Body of pancreas (tissue), 4 donors: Measurements from ENCODE around the gene TCOF1. TPM values are rescaled to one million over a fixed set of nuclear protein-coding genes. Genes with fewer than 3 reads are reported as not detected.

Experiments used
- ATAC-seq: fragments of 150-250 bp; one replicate; pipeline ENCODE4 v1.9.1; 2016
- DNase-seq, 4 donors: peaks; one replicate each; pipeline ENCODE4 v3.0.0-alpha.2; 2019
- H3K27ac ChIP-seq, 4 donors: fragments of 200-600 bp; sonication (generic); 1 replicate in 3 of 4; 2 replicates in 1 of 4; pipeline versions ENCODE4 v1.5.1 to v1.6.1; 2016 to 2019; ENCODE audit warnings: mild to moderate bottlenecking in 1 of 4, mixed read lengths in 1 of 4, moderate library complexity in 1 of 4
- H3K27me3 ChIP-seq, 2 donors: fragments of 200-600 bp; sonication (generic); one replicate each; pipeline ENCODE4 v1.6.0; 2016; ENCODE audit warnings: mild to moderate bottlenecking in 1 of 2
- H3K36me3 ChIP-seq, 2 donors: fragments of 200-600 bp; sonication (generic); replicated peaks in 1 of 2; 2 replicates each; pipeline ENCODE4 v1.5.1; 2016; ENCODE audit warnings: low read depth in 2 of 2; ENCODE audit not compliant: insufficient read depth in 1 of 2
- H3K4me1 ChIP-seq: fragments of 200-600 bp; sonication (generic); one replicate; pipeline ENCODE4 v1.6.0; 2016
- H3K4me3 ChIP-seq, 2 donors: fragments of 200-600 bp; sonication (generic); 1 replicate in 1 of 2; 2 replicates in 1 of 2; pipeline ENCODE4 v1.5.1; 2016 to 2019
- H3K9me3 ChIP-seq, 3 donors: fragments of 200-600 bp; sonication (generic); 1 replicate in 2 of 3; 2 replicates in 1 of 3; pipeline ENCODE4 v1.5.1; 2016
- CTCF ChIP-seq, 7 experiments: fragments of 450-650 bp in 4 of 7; fragments of 200-600 bp in 3 of 7; sonication (generic) in 3 of 7; IDR thresholded peaks; one replicate each; pipeline ENCODE4 v1.5.1; 2016 to 2019; ENCODE audit warnings: antibody characterized with exemption in 7 of 7
- POLR2A ChIP-seq, 3 donors: fragments of 450-650 bp; IDR thresholded peaks; one replicate each; pipeline ENCODE4 v1.6.1; 2016; ENCODE audit warnings: antibody characterized with exemption in 3 of 3, mild to moderate bottlenecking in 2 of 3
- WGBS, 2 donors: methylation state at CpG; one replicate each; pipeline ENCODE4 v1.1.5; 2017; 5-methylcytosine and 5-hydroxymethylcytosine counted together
- intact Hi-C: fragments of 100-400 bp; cut with DNase I; formaldehyde crosslinking; loops from one replicate; pipeline ENCODE4 v1.15.1; 2023
- total RNA-seq, 2 donors: library from RNA; depleted of rRNA; stranded (reverse); fragments of >200 nt; gene quantifications; one replicate each; pipeline ENCODE4 v1.1.0, GENCODE V29; 2016

Gene TCOF1
- total RNA-seq, 2 donors from 2014 or later = 18.9 to 23.4 TPM

GRCh38 chr5:150444770-150445169 is 87.3 kb downstream of the TCOF1 start:
- no peak for TF ChIP-seq CTCF (IDR thresholded peaks at IDR 0.05)
- no peak for TF ChIP-seq POLR2A (IDR thresholded peaks at IDR 0.05)
- 79 to 93% methylated on average over 7 to 9 of the region's 9 CpGs for WGBS, 2 donors
- intact Hi-C loops = no loop called here

GRCh38 chr5:150446088-150446487 is 88.6 kb downstream of the TCOF1 start:
- H3K4me1 ChIP-seq = peaks cover 22% of the 10 kb centered on the region
- H3K27me3 ChIP-seq = no peaks in the 10 kb centered on the region
- H3K4me3 ChIP-seq = no peak overlapping the region
- H3K27ac ChIP-seq = no peak overlapping the region
- intact Hi-C loops = no loop called here
- WGBS, 2 donors = 66 to 70% methylated on average over 2 of the region's 2 CpGs
- TF ChIP-seq CTCF (IDR thresholded peaks at IDR 0.05) (no peak), POLR2A (IDR thresholded peaks at IDR 0.05) (no peak)
- H3K36me3 ChIP-seq = peaks cover 15 to 39% of the 10 kb centered on the region in 2 donors
- DNase-seq = no peak
- no peak for ATAC-seq
- H3K9me3 ChIP-seq = no peaks in the 10 kb centered on the region

More at GRCh38 chr5:150444770-150445169, 87.3 kb downstream of the TCOF1 start:
- Histone ChIP-seq H3K4me3 (no peak overlapping the region), H3K27me3 (no peaks in the 10 kb centered on the region), H3K4me1 (peaks cover 22% of the 10 kb centered on the region), H3K9me3 (no peaks in the 10 kb centered on the region), H3K27ac (no peak overlapping the region), H3K36me3 (peaks cover 15 to 39% of the 10 kb centered on the region in 2 donors)
- DNase-seq (no peak), ATAC-seq (no peak)

- TF ChIP-seq CTCF (IDR thresholded peaks at IDR 0.05) = no peak
- TF ChIP-seq POLR2A (IDR thresholded peaks at IDR 0.05) = no peak
- Histone ChIP-seq H3K27ac (no peak overlapping the region), H3K9me3 (no peaks in the 10 kb centered on the region), H3K27me3 (no peaks in the 10 kb centered on the region), H3K4me1 (peaks cover 22% of the 10 kb centered on the region), H3K36me3 (peaks cover 15 to 39% of the 10 kb centered on the region in 2 donors), H3K4me3 (no peak overlapping the region)
- no peak for ATAC-seq
- no peak for DNase-seq
- WGBS, 2 donors = 86 to 96% methylated on average over 4 to 6 of the region's 6 CpGs
- intact Hi-C loops = no loop called here
Measured at GRCh38 chr5:150446583-150446982, 89.1 kb downstream of the TCOF1 start.

GRCh38 chr5:150447188-150447587 is 89.7 kb downstream of the TCOF1 start:
- TF ChIP-seq CTCF (IDR thresholded peaks at IDR 0.05) (no peak), POLR2A (IDR thresholded peaks at IDR 0.05) (no peak)
- H3K36me3 ChIP-seq = peaks cover 15 to 39% of the 10 kb centered on the region in 2 donors
- WGBS, 2 donors = 85% methylated on average over 6 of the region's 6 CpGs
- intact Hi-C loops = no loop called here
- H3K27me3 ChIP-seq = no peaks in the 10 kb centered on the region
- H3K4me1 ChIP-seq = peaks cover 22% of the 10 kb centered on the region
- H3K9me3 ChIP-seq = no peaks in the 10 kb centered on the region
- no peak overlapping the region for H3K4me3 ChIP-seq
- no peak for DNase-seq
- no peak for ATAC-seq
- H3K27ac ChIP-seq = no peak overlapping the region

- Histone ChIP-seq H3K4me3 (peak overlapping the region; percentile 76 to 88), H3K36me3 (peaks cover 15 to 39% of the 10 kb centered on the region in 2 donors), H3K4me1 (peaks cover 22% of the 10 kb centered on the region), H3K27me3 (no peaks in the 10 kb centered on the region), H3K27ac (peak overlapping the region; percentile 97 to 99 (median 99)), H3K9me3 (no peaks in the 10 kb centered on the region)
- TF ChIP-seq CTCF (IDR thresholded peaks at IDR 0.05) (no peak), POLR2A (IDR thresholded peaks at IDR 0.05) (no peak)
- intact Hi-C loops = no loop called here
- DNase-seq = no peak
- no peak for ATAC-seq
- 15 to 22% methylated on average over 4 of the region's 4 CpGs for WGBS, 2 donors
Measured at GRCh38 chr5:150448334-150448733, 90.8 kb downstream of the TCOF1 start.
